ENCODE data around the gene RPH3AL.

DNA sequence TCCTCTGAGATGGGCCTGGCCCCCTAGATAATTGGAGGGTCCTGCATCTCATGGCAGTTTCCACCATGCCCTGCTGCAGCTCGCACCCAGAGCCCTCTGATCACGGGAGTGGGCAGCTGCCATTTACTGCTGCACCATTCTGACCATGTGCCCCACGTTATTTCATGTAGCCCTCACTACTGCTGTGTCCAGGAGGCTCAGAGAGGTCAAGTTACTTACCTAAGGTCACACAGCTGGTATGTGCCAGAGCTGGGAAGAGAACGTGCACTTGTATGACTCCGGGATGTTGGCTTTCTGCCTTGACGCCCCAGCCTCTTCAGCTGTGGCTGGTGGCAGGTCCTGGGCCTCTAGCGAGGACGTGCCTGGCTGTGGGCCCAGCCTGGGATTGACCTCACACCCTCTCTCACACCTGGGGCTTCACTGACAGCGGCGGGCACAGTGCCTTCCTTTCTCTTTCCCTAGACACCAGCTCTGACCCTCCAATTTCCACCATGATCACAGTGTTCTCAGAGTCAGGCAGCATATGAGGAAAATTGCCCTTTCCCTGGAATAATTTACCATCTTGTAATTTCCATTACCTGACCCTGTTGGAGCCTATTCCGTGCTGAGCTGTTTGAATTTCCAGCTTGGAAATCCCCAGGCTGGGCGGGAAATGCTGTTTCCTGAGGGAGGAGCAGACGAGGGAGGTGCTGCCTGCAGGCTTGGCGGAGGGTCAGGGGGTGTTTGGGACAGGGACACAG, 152.6 kb downstream of the RPH3AL start:
- TF ChIP-seq, protein P1, sequence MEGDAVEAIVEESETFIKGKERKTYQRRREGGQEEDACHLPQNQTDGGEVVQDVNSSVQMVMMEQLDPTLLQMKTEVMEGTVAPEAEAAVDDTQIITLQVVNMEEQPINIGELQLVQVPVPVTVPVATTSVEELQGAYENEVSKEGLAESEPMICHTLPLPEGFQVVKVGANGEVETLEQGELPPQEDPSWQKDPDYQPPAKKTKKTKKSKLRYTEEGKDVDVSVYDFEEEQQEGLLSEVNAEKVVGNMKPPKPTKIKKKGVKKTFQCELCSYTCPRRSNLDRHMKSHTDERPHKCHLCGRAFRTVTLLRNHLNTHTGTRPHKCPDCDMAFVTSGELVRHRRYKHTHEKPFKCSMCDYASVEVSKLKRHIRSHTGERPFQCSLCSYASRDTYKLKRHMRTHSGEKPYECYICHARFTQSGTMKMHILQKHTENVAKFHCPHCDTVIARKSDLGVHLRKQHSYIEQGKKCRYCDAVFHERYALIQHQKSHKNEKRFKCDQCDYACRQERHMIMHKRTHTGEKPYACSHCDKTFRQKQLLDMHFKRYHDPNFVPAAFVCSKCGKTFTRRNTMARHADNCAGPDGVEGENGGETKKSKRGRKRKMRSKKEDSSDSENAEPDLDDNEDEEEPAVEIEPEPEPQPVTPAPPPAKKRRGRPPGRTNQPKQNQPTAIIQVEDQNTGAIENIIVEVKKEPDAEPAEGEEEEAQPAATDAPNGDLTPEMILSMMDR (conservative IDR thresholded peaks at IDR 0.05), result no peak
- no peak for TF ChIP-seq EZH2 (IDR thresholded peaks at IDR 0.05; ENCODE audit: low read depth)
